PFSK-1 (cell line): ENCODE results near the gene CLCN1.

Experiments
- FOXP2 ChIP-seq: optimal IDR thresholded peaks from 2 replicates; pipeline ENCODE3; 2011; ENCODE audit warnings: borderline replicate concordance, control low read depth, inconsistent platforms; ENCODE audit not compliant: insufficient read depth; ENCODE audit errors: extremely low read length, extremely low read depth
- POLR2AphosphoS5 ChIP-seq: IDR thresholded peaks from 2 replicates; pipeline ENCODE4 v1.6.1; 2012; ENCODE audit warnings: low read depth, mild to moderate bottlenecking, control low read depth, low read length, moderate library complexity
- REST ChIP-seq, 2 experiments: IDR thresholded peaks; 2 replicates each; pipeline versions ENCODE4 v1.6.1 to v1.8.0; 2011 to 2012; ENCODE audit warnings: low read depth in 2 of 2, low read length in 2 of 2, control low read depth in 1 of 2, inconsistent platforms in 1 of 2, mild to moderate bottlenecking in 1 of 2, moderate library complexity in 1 of 2; ENCODE audit not compliant: insufficient read depth in 1 of 2
- SIN3A ChIP-seq: IDR thresholded peaks from 2 replicates; pipeline ENCODE4 v1.6.1; 2012; ENCODE audit warnings: mild to moderate bottlenecking, low read length, moderate library complexity, borderline replicate concordance; ENCODE audit not compliant: insufficient read depth
- TAF1 ChIP-seq: IDR thresholded peaks from 2 replicates; pipeline ENCODE4 v1.6.1; 2012; ENCODE audit warnings: low read length, control low read depth, borderline replicate concordance; ENCODE audit not compliant: insufficient read depth

The CLCN1 gene

GRCh38 chr7:143337216-143337615 is 21.3 kb downstream of the CLCN1 start:
- TF ChIP-seq FOXP2: no peak
- no peak for TF ChIP-seq SIN3A
- TF ChIP-seq POLR2AphosphoS5: no peak
- TF ChIP-seq REST (IDR thresholded peaks at IDR 0.05; ENCODE audit: insufficient read depth in 1 of 2, low read depth in 2 of 2, low read length in 2 of 2): no peak
- no peak for TF ChIP-seq TAF1

GRCh38 chr7:143341842-143342241 is 25.9 kb downstream of the CLCN1 start:
- no peak for TF ChIP-seq REST (IDR thresholded peaks at IDR 0.05; ENCODE audit: insufficient read depth in 1 of 2, low read depth in 2 of 2, low read length in 2 of 2)
- TF ChIP-seq FOXP2: no peak
- TF ChIP-seq POLR2AphosphoS5: no peak
- no peak for TF ChIP-seq TAF1
- TF ChIP-seq SIN3A: no peak

- TF ChIP-seq FOXP2 (no peak), REST (IDR thresholded peaks at IDR 0.05; ENCODE audit: insufficient read depth in 1 of 2, low read depth in 2 of 2, low read length in 2 of 2) (no peak), TAF1 (no peak), POLR2AphosphoS5 (no peak), SIN3A (no peak)
These were observed 27.7 kb downstream of the CLCN1 start for GRCh38 chr7:143343596-143343995.

DNA sequence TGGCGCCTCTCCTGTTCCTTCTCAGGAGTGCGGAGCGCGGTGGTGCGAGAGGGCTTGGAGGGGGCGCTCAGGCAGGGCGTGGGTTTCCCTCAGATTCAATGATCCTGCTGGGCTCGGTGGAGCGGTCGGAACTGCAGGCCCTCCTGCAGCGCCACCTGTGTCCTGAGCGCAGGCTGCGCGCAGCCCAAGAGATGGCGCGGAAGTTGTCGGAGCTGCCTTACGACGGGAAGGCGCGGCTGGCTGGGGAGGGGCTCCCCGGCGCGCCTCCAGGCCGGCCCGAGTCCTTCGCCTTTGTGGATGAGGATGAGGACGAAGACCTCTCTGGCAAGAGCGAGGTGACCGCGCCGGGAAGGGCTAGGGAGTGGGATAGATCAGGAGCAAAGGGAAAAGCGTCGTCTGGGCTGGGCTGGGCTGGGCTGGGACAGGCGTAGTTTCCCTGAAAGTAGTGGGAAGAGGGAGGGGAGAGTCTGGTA is 29.6 kb downstream of the CLCN1 start:
- TF ChIP-seq REST (IDR thresholded peaks at IDR 0.05; ENCODE audit: insufficient read depth in 1 of 2, low read depth in 2 of 2, low read length in 2 of 2) (no peak), SIN3A (no peak), TAF1 (no peak), POLR2AphosphoS5 (no peak), FOXP2 (no peak)

DNA sequence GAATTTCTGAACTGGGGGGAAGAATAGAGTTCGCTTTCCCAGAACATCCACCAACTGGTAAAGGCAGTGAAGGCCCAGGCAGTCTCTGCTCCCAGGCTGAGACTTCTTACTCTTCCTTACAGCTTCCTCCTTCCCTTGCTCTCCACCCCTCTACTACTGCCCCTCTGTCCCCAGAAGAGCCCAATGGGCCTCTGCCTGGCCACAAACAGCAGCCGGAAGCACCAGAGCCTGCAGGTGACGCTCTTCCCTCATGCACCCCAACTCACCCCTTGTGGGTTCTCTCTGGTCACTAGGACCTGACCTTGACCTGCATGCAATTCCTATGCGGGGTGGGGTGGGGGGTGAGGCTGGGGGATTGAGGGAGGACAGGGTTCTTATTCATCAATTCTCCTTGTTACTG is 30.1 kb downstream of the CLCN1 start:
- TF ChIP-seq TAF1 (no peak), SIN3A (no peak), POLR2AphosphoS5 (no peak), FOXP2 (no peak), REST (IDR thresholded peaks at IDR 0.05; ENCODE audit: insufficient read depth in 1 of 2, low read depth in 2 of 2, low read length in 2 of 2) (no peak)
